NCI-H1105 (cell line): ENCODE data around the gene SLCO2A1.

Source experiments
- DNase-seq: peaks from one replicate; lab custom pipeline; 2025; lab: John Stamatoyannopoulos, UW

Gene SLCO2A1

DNA sequence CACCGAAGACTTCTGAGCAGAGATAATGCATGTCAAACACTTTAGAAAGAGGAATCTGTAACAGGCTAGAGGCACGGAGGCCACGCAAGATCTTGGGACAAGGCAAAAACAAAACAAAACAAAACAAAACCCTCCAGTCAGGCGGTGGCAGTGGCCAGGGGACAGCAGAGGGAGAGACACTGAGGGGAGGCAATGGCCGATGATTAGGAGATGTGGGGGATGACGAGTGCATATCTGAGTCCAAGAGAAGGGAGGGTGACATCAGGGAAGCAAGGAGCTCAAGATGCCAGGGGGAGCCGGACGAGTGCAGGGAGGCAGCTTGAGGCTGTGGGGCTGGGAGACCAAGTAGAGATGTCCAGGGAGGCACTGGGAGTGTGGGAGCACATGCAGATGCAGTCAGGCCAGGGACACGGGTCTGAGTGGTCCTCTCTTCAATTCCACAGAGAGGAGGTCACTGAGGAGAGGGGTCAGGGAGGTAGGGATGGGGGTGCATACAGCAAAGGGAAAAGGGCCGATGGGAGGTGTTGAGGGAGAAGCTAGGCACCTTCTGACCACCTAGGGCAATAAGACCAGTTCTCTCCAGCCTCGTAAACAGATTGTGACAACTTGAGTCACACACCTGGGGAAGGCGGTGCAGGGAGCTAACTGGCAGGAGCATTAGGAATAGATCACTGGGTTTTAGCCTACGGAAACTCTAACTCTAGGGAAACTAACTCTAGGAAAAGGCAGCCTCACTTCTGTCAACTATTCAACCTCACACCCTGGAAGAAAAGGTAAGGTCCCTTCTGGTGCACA, 29.6 kb downstream of the SLCO2A1 start:
- no peak for DNase-seq

DNA sequence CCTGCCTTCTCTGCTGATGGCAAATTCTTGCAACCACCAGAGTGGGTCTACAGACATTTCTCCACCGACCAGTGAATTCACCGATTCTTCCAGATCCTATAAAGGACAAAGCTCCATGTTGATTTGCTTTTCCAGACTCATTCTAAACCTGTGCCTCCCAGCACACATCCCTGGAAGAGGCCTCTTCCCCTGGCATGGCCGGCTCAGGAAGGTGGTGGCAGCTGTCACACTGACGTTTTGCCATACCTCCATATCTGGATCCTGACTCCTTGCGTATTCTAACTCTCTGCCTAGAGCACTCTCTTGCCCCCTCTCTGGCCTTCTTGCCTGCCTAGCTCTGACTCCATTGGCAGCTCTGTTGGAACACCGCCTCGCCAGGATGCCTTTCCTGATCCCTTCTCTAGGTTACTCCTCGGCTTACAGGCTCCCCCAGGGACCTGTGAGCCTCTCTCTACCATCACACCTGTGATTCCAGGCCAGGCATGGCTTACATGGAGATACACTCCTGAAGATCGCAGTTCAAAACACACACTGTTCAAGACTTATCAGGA, 31.0 kb downstream of the SLCO2A1 start:
- no peak for DNase-seq

DNA sequence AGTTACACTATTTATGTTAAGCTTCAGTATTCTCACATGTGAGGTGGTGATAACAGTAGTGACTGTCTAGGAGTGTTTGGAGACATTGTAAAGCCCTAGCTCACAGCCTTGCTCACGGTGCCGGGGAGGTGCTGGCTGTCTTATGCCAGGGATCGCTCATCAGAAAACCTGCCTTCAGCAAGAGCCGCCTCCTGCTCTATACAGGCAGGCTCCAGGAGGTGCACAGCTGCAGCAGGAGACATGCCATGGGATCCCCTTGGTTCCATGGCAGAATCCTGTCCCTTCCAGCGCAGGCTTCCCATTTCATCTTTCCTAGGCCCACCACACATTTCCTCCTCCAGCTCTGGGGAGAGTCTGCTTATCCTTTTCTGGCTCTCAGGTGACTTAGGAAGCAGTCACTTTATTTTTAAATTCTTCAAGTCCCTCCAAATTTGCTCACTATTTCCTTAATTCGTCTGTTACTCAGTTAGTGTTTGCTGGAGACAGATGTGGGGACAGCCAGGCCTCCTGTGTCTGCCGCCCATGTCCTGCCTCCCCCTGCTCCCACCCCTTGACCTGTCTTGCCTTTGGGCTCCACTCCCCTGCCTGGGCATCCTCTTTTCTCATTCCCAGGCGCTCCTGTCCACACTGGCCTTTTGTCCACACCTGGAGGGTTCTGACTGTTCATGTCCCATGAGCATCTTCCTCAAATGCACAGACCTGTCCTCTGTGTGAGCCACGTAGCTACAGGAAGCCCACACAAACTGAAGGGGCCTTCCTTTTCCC, 31.7 kb downstream of the SLCO2A1 start:
- no peak for DNase-seq

DNA sequence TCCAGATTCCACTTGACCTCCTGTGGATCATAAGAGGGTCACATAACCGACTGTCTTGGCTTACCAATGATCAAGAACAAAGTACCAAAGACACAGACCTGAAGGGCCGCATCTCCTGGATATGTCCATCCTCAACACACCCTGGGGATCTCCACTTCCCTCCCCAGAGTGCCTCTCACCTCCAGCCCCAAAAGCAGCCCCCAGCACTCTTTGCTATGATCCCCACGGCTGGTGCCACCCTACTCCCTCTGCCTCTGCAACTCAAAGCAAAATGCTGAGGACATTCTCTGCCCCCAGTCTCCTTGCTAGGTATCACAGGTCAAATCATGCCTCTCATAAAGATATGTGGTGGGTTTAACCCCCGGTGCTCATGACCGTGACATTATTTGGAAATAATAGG, 32.7 kb downstream of the SLCO2A1 start:
- no peak for DNase-seq

DNA sequence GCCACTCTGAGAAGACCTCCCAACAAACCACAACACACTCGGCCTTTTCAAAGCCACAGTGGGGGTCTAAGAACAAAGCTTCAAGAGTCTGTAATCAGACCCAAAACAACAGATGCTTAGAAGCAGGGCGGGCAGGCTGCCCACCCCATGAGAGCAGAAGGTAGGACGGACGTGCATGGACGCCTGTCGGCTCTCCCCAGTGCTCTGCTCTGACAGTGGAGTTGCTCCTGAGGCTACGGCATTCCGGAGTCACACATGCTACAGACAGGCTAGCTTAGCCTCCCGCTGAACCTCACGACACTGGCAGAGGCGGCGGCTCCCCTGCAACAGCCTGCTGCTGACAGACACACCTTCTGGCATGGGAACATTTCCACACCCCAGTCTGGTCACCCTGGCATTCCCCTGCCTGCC, 33.5 kb downstream of the SLCO2A1 start:
- DNase-seq, result no peak

DNA sequence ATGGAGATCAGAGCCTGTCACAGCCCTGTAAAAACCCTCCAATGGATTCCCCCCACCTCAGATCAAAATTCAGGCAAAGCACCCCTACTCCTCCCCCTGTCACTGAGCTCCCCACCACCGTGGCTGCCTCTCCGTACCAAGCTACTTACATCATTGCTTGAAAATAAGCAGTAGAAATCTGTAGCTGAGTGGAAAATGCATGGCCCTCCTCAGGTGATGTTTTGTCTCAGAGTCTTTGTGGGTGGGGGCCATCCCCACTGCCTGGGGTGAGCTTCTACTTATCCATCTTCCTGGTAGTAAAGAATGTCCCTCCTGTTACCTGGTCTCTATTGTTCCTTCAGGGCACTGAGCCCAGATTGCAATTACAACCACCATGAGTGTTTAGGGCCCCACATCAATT, 34.5 kb downstream of the SLCO2A1 start:
- no peak for DNase-seq

DNA sequence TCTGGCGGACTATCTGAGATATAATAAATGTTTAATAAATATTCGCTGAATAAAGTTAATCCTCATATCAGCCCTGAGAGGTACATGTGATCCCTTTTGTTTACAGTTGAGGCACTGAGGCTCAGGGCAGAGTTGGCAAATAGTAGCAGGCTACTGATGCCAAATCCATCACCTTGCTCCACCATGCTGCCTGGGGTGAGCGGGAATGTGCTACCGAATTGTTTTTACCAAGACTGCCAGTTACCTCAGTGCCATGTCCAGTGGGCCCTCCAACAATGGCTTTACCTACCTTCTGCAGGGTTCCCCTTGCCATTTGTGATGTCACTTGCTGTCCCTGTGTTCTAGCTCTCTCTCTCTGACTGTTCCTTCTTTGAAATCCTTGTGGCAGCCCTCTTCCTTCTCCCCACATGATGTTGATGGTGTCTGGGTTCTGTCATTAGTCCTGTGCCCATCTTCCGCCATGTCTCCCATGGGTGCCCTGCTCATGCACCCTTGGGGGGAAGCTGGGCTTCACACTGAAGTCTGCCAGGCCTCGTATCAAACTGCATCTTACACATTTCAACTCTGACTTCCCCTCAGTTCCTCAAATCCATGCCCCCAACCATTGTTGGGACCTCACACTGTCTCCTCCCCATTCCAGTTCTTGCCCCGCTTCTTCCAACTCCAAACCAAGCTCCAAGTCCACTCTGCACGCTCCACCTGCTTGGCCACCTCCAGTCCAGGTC, 35.4 kb downstream of the SLCO2A1 start:
- DNase-seq, result no peak

DNA sequence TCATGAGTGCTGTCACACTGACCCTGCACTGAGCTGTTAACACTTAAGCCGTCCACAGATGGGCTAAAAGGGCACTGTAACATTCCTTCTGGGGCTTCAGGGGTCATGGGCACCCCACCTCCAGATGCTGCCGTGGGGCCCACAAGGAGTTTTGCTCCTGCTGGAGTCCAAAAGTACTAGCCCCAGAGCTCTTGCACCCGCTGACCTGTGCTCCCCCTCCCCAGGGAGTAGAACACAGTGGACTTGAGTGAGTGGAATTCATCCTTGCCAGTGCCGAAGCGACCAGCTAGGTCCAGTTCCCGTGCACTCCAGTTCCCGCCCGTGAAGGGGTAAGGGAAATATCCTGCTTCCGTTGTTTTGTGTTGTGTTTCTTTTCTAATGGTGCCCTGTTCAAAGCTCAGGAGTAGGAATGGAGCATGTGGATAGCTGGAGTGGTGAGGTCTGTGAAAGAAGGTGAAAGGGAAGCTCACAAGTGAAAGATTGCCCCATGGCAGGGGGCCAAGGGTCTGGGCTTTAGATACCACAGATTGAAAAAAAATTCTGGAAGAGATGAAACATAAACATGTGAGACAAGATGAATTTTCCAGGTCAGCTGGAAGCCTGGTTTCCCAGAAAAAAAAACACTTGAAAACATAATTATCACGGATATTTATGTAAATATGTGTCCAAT, 36.6 kb downstream of the SLCO2A1 start:
- DNase-seq, result no peak

DNA sequence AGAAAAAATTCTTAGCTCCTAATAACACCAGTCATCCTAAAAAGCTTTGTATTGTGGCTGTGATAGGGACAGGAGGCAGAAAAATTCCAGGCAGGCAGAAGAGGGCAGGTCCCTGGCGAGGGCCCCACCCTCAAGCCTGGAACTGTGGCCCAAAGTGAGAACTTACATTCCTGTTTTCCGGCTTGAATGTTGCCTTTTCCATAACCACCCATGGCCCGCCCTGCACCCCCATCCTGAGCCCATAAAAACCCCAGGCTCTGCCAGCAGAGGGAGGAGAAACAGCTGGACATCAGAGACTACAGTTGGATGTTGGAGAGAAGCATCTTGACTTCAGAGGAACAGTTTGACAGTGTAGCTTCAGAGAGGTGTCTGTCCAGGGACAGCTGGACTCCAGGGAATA, 37.3 kb downstream of the SLCO2A1 start:
- no peak for DNase-seq

DNA sequence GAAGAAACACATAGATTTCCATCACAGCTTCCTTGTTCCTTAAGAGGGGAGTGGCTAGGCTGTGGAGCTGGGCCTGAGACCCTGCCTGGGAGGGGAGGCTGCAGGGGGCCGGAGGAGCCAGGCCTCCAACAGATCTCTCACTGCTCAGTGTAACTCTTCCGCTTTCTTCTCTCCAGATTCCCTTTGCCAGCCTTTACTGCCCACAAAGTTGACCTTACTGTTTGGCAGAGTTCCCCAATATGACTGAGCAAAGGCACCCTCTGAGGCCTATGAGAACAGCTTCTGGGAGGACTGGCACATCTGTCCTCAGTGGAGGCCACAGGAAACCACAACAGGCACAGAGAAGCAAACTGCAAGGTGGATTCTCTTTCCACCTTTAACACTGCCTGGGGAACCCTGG, 38.1 kb downstream of the SLCO2A1 start:
- no peak for DNase-seq

DNA sequence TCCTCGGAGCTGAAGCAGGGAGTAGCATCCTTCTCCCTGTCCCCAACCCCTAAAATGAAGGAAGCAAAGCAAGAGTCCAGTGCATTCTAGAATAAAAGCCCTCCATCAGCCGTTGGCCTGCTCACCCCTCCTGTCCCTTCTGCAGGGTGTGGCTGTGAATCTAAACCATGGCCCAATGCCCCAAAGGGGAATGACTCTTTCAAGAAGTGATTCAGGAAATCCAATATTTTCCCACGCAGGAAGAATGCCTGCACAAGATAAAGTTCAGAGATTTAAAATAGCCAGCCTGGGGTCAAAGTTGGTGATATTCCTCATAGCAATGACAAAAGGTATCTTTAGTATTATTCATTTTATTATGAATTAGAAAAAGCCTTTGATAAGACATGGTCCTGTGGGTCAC, 38.5 kb downstream of the SLCO2A1 start:
- DNase-seq, result no peak

DNA sequence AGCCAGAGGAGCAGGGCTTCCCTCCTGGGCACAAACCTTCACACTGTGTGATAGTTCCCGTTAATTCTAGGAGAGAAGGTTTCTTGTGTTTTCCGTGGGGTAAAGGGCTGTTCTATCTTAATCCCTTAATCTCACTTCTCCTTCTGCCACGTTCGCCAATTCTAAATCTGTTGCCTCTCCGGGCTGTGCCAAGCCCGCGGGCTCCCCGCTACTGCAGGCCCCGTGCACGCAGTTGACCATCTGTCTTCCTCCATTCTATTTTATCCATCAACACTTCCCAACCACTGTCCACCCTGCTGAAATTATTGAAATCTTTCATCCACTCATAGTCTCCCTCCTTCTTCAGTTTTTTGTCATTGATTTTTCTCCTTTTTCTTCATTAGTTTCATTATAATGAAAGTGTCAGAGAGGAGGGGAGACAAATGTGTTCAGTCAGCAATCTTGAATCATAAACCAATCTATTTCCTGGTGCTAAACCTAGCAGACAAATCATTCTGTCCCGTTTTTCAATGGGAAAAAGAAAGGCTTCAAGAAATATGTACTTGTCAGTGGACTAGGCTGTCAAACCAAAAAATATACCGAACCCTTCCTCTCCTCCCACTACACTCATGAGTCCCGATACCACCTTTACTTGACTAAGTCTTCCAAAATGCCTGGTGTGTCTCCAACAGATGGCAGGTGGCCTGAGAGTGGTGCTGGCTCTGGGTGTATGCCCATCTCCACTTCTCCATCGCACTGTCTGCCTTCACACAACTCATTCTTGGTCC, 39.6 kb downstream of the SLCO2A1 start:
- DNase-seq, result no peak

DNA sequence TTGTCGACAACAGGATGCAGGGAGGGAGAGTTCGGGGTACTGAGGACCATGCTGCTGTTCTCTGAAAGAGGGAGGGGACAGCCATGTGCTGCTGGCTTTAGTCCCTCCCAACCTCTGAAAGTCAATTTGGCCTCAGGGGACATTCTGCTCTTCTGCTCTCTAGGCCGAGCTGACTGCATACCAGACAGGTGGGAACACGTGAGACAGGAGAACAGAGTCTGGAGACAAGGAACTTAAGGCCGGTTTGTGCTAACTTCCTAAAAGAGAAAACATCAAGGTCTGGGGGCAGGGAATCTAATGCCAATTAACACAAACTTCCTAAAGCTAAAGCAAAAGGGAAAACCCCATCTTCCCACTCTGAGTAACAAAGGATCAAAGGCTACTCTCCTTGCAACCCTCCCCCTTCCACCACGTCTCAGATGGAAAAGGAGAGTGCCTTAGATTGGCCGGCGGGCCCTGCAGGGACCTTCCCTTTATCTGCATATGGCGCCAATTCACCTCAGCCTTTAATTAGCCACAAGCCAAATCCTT, 41.0 kb downstream of the SLCO2A1 start:
- DNase-seq, result no peak

DNA sequence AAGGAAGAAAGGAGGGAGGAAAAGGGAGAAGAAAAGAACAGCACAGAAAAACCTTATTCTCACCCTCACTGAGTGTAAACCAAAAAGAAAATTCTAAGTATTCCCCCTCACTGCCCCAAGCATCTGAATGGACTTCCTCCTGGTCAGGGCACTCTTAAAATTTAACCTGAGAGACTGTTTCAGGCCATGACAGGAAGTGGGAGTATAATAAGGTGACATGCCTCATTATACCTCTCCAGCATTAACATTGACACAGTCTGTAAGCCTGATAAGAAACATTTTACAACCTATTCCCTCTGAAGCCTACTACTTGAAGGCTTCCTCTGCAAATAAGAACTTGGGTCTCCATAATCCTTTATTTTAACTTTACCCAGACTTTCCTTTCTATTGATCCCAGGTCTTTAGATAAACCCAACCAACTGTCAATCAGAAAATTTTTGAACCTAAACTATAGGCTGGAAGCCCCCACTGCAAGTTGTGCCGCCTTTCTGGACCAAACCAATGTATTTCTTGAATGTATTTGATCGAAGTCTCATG, 41.7 kb downstream of the SLCO2A1 start:
- no peak for DNase-seq

DNA sequence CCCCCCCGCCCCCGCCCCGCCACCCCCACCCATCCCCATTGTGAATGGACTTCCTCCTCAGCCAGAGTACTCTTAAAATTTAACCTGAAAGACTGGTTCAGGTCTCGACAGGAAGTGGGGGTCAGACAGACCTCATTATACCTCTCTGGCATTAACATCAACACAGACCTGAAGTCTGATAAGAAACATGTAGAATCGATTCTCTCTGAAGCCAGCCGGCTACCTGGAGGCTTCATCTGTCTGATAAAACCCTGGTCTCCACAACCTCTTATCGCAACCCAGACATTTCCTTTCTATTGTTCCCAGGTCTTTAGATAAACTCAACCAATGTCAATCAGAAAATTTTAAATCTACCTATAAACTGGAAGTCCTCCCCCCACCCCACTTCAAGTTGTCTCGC, 42.6 kb downstream of the SLCO2A1 start:
- no peak for DNase-seq

DNA sequence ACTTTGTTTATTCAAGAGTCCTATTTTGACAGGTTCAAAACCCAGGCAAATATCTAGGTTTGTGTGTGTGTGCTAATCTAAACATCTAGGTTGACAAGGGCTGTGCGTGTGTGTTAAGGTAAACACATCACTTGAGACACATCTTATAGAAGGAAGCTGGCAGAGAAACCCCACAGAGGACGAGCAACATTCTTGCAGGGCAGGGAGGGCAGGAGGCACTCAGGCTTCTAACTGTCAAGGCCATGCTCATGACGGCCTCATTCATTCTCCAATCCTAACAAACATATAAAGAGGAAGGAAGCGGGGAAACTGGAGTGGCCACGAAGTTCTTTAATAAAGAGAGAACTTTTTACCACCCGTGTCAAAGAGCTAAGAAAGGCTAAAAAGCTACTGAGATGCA, 43.4 kb downstream of the SLCO2A1 start:
- no peak for DNase-seq

DNA sequence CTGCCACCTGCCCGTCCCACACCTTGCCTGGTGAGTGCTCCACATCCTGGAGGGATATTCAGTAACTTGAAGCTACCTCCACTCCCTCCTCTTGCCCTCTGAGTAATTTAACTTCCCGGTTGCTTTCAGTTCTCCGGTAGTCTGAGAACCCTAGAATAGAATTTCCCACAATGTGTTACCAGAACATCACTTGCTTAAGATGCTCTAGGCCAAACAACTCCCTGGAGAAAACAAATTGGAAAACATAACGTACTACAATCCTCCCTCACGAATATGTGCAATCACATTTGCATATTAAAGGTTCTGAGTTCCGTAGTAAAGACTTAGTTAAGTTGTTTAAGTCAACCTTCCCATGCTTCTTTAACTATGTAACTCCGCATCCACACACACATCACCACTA, 44.8 kb downstream of the SLCO2A1 start:
- DNase-seq, result no peak

DNA sequence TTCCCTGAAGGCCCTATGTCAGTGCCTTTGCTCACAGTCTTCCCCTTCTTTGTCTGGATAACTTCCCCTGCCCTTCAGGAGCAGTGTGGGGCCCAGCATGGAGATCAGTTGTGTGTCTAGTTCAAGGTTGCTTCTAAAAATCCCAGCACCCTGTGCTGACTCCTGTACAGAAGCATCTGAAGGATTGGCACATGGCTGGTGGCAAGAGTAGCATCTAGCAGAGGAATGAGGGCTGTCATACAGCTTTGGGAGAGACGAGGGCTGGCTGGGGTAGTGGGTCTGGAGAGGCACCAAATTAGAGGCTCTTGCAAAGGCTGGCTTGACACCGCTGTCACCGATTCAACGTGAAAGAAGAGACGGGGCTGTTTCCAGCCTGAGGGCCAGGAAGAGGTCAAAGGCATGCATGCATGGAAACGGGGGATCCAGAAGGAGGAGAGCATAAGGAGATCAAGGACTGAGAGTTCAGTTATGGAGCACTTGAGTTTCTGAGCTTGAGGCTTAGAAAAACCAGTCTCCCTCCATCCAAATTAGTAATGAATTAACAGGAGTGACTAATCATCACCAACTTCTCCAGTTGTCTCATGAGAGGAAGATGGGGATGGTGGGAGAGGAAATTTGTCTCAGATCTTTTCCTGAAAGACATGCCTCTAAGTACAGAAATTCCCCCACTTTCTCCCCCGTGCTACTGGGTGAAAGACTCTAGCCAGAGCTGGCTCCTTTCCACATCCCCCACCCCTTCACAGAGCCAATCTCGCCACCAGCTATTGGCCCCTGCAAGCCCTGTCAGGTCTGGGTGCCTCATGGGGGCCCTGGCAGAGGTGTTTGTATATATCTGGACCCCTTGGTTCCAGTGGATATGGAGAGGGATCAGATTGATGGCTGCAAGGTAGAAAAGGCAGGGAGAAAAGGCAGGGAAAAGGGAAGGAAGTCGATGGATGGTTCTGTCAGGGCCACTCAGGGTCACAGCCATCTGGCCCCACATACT, 45.9 kb downstream of the SLCO2A1 start:
- DNase-seq, result no peak

DNA sequence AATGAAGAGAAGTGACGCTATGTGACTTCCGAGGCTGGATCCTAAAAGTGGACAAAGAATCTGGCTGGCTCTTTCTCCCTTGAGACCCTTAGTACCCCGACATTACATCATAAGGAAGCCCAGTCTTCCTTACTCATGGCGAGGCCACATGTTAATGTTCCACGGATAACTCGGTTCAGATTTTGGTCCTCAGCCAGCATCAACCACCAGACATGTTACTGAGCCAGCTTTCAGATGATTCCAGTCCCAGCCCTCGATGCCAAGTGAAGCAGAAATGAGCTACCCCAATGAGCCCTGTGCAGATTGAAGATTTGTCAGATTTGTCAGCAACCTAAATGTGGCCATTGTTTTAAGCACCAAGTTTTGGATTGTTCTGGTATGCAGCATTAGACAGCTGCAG, 46.6 kb downstream of the SLCO2A1 start:
- DNase-seq, result no peak

DNA sequence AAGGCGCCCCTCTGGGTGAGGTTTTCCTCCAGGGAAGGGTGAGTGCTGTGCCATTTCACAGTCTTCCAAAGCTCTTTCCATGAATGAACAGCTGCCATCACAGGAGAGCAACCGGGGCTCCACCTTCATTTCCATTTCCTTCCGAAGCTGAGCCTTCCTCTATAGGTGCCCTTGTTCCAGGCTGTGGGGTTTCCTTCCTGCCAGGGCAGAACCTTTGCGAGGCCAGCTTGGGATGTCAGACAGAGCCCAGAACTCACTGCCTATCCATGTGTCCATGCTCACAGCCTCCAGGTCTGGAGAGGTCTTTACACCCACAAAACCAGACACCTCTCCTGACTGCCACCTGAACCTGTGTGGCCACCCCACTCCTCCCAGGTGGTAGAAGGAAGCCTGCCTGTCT, 49.2 kb downstream of the SLCO2A1 start:
- DNase-seq, result no peak
